Gastroesophageal sphincter (tissue), 4 donors: ENCODE data around the gene KLK11. TPM values are rescaled to one million over a fixed set of nuclear protein-coding genes. Genes with fewer than 3 reads are reported as not detected.
"Not testable (repeated sequence)": the region's sequence is repeated elsewhere in the genome, so short reads cannot be mapped to it uniquely, and the experiment has no call there.

Source experiments
- ATAC-seq: fragments of 150-250 bp; one replicate; pipeline ENCODE4 v1.9.1; 2016; ENCODE audit warnings: mild to moderate bottlenecking, moderate library complexity
- H3K27ac ChIP-seq, 4 donors: fragments of 200-600 bp; sonication (generic) in 3 of 4; 1 replicate in 3 of 4; 2 replicates in 1 of 4; pipeline ENCODE4 v1.5.1; 2016 to 2019
- H3K27me3 ChIP-seq: fragments of 200-600 bp; sonication (generic); one replicate; pipeline ENCODE4 v1.5.1; 2019
- H3K36me3 ChIP-seq, 2 donors: fragments of 200-600 bp; sonication (generic); one replicate each; pipeline ENCODE4 v1.5.1; 2019; ENCODE audit warnings: control low read depth in 1 of 2
- H3K4me1 ChIP-seq, 3 donors: fragments of 200-600 bp; sonication (generic); 1 replicate in 2 of 3; 2 replicates in 1 of 3; pipeline ENCODE4 v1.5.1; 2016 to 2019; ENCODE audit warnings: control low read depth in 2 of 3
- H3K4me3 ChIP-seq, 2 donors: fragments of 200-600 bp; sonication (generic); one replicate each; pipeline ENCODE4 v1.5.1; 2019; ENCODE audit warnings: mild to moderate bottlenecking in 1 of 2, moderate library complexity in 1 of 2
- H3K9me3 ChIP-seq, 3 donors: fragments of 200-600 bp; sonication (generic); one replicate each; pipeline ENCODE4 v1.5.1; 2017 to 2019; ENCODE audit warnings: control low read depth in 2 of 3
- EP300 ChIP-seq: sonication (generic); formaldehyde crosslinking; IDR thresholded peaks from one replicate; pipeline ENCODE4 v1.6.1; 2017; ENCODE audit warnings: antibody characterized with exemption, mild to moderate bottlenecking
- POLR2A ChIP-seq, 2 donors: fragments of 450-650 bp; IDR thresholded peaks; one replicate each; pipeline ENCODE4 v1.6.1; 2017; ENCODE audit warnings: antibody characterized with exemption in 2 of 2, mild to moderate bottlenecking in 2 of 2, moderate library complexity in 1 of 2
- POLR2AphosphoS5 ChIP-seq: sonication (generic); formaldehyde crosslinking; IDR thresholded peaks from one replicate; pipeline ENCODE4 v1.6.1; 2017; ENCODE audit warnings: antibody characterized with exemption
- WGBS, 2 donors: methylation state at CpG; one replicate each; pipeline ENCODE4 v1.1.5; 2018; ENCODE audit warnings: low coverage in 1 of 2; 5-methylcytosine and 5-hydroxymethylcytosine counted together
- total RNA-seq, 4 donors: library from RNA; depleted of rRNA; stranded (reverse); fragments of >200 nt; gene quantifications; one replicate each; pipeline ENCODE4 v1.1.0, GENCODE V29; 2016
- TF ChIP-seq, protein P1 (sequence below), 4 experiments: fragments of 200-600 bp in 2 of 4; fragments of 450-650 bp in 2 of 4; sonication (generic) in 1 of 4; IDR thresholded peaks; one replicate each; pipeline ENCODE4 v1.5.1; 2017 to 2019; ENCODE audit warnings: antibody characterized with exemption in 4 of 4, mild to moderate bottlenecking in 2 of 4, moderate library complexity in 2 of 4

Gene KLK11
- total RNA-seq, 4 donors from 2014 or later: 0.78 to 12.3 TPM; not detected in 2

DNA sequence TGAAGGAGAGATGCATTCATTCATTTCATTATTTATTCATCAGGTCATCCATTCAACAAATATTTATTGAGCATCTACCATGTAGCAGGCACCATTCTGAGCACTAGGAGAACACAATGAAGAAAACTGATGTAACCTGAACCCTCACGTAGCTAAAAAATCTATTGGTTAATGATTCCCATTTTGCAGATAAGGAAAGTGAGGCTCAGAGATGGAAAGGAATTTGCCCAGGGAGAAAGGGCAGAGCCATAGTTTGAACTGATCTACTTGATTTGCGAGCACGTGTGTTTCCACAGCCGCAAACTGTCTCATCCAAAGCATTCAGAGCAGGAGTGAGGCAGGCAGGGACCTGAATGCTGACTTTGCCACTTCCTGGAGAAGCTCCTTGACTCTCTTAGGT is 27.7 kb downstream of the KLK11 start:
- TF ChIP-seq EP300 (no peak), POLR2A (IDR thresholded peaks at IDR 0.05) (no peak), POLR2AphosphoS5 (no peak)
- TF ChIP-seq, protein P1, sequence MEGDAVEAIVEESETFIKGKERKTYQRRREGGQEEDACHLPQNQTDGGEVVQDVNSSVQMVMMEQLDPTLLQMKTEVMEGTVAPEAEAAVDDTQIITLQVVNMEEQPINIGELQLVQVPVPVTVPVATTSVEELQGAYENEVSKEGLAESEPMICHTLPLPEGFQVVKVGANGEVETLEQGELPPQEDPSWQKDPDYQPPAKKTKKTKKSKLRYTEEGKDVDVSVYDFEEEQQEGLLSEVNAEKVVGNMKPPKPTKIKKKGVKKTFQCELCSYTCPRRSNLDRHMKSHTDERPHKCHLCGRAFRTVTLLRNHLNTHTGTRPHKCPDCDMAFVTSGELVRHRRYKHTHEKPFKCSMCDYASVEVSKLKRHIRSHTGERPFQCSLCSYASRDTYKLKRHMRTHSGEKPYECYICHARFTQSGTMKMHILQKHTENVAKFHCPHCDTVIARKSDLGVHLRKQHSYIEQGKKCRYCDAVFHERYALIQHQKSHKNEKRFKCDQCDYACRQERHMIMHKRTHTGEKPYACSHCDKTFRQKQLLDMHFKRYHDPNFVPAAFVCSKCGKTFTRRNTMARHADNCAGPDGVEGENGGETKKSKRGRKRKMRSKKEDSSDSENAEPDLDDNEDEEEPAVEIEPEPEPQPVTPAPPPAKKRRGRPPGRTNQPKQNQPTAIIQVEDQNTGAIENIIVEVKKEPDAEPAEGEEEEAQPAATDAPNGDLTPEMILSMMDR (IDR thresholded peaks at IDR 0.05): no peak
- Histone ChIP-seq H3K27me3 (peaks cover 57% of the 10 kb centered on the region), H3K36me3 (no peaks in the 10 kb centered on the region), H3K4me1 (no peaks in the 10 kb centered on the region), H3K27ac (no peak overlapping the region), H3K4me3 (no peak overlapping the region), H3K9me3 (no peaks in the 10 kb centered on the region)
- WGBS, 2 donors: 17 to 68% methylated on average over 1 to 4 of the region's 4 CpGs
- no peak for ATAC-seq

DNA sequence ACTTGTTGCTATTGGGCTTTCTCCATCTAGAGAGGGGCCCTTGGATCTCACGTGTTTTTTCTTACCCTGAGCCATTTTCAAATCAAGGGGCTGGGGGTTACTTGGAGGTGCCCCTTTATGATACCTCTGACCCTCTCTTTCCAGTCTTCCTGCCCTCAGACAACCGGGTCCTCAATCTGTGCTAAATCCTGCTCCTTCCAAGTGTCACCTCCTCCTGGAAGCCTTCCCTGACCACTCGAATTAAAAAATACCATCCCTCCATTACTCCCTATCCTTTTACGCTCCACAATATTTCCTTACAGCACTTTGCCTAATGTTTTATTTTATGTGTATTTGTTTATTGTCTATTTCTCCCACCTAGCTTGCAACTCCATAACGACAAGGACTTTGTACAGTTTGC is 28.4 kb downstream of the KLK11 start:
- no peak for ATAC-seq
- Histone ChIP-seq H3K36me3 (no peaks in the 10 kb centered on the region), H3K4me3 (no peak overlapping the region), H3K4me1 (no peaks in the 10 kb centered on the region), H3K27ac (no peak overlapping the region), H3K9me3 (no peaks in the 10 kb centered on the region), H3K27me3 (peaks cover 51% of the 10 kb centered on the region)
- WGBS, 2 donors: 42 to 54% methylated on average over 5 of the region's 5 CpGs
- TF ChIP-seq EP300 (no peak), POLR2A (IDR thresholded peaks at IDR 0.05) (no peak), POLR2AphosphoS5 (no peak)
- TF ChIP-seq, protein P1 (IDR thresholded peaks at IDR 0.05): no peak

DNA sequence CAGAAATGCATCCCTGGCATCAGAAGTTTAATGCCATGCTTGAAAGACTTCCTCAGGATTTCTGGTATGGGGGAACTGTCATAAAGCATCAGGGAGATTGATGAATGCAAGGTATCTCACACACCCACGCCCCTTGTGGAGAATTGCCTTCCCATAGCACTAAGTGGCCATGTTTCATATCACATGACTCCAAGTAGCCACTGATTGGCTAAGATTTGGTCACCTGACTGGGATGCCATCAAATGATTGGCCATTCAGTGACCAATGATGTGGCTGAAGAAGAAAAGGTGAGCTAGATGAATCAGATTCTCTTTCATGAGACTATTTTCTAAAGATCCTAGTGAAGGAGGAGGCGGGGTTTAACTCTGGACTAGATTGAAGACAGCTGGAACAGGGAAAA is 32.3 kb downstream of the KLK11 start:
- Histone ChIP-seq H3K27ac (no peak overlapping the region), H3K4me1 (no peaks in the 10 kb centered on the region), H3K9me3 (no peaks in the 10 kb centered on the region), H3K27me3 (peaks cover 32% of the 10 kb centered on the region), H3K4me3 (no peak overlapping the region), H3K36me3 (no peaks in the 10 kb centered on the region)
- TF ChIP-seq POLR2A (IDR thresholded peaks at IDR 0.05) (no peak), POLR2AphosphoS5 (no peak), EP300 (no peak)
- TF ChIP-seq, protein P1 (IDR thresholded peaks at IDR 0.05): no peak
- 89 to 100% methylated on average over 1 of the region's 2 CpGs for WGBS, 2 donors
- no peak for ATAC-seq

DNA sequence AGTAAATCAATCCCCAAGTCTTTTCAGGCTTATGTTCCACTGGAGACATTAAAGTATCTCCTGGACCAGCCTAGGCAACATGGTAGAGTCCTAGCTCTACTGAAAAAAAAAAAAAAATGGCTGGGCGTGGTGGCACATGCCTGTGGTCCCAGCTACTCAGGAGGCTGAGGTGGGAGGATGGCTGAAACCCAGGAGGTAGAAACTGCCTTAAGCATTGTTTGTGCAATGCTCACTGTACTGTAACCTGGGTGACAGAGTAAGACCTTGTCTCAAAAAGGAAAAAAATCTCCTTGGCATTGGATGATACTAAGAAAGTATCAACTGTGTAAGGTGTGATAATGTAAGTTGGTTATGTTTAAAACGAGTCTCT is 33.8 kb downstream of the KLK11 start:
- Histone ChIP-seq H3K27ac (no peak overlapping the region), H3K4me3 (no peak overlapping the region)

DNA sequence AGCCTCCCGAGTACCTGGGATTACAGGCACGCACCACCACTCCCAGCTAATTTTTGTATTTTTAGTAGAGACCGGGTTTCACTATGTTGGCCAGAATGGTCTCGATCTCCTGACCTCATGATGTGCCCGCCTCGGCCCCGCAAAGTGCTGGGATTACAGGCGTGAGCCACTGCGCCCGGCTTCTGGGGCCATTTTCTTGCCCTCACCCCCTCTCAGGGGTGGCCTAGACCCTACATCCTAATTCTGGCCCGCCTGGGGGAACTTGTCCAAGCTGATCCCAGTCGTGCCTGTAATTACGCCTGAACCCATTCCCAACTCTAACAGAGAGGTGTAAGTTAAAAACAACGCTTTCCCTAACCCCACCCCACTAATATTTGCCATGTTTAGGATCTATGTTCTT is 42.0 kb downstream of the KLK11 start:
- ATAC-seq, H3K4me1 ChIP-seq, H3K36me3 ChIP-seq, H3K27ac ChIP-seq, H3K4me3 ChIP-seq, H3K9me3 ChIP-seq: not testable (repeated sequence)
- WGBS, 2 donors: 79 to 83% methylated on average over 6 to 7 of the region's 14 CpGs
- H3K27me3 ChIP-seq: peaks cover 82% of the 10 kb centered on the region

More for the DNA sequence above, 33.8 kb downstream of the KLK11 start:
- H3K27me3 ChIP-seq: peaks cover 31% of the 10 kb centered on the region
- no peaks in the 10 kb centered on the region for H3K36me3 ChIP-seq
- no peak for TF ChIP-seq POLR2AphosphoS5
- TF ChIP-seq, protein P1 (IDR thresholded peaks at IDR 0.05): no peak
- no peak for TF ChIP-seq EP300
- TF ChIP-seq POLR2A (IDR thresholded peaks at IDR 0.05): no peak
- 53 to 60% methylated on average over 2 of the region's 2 CpGs for WGBS, 2 donors
- no peaks in the 10 kb centered on the region for H3K9me3 ChIP-seq
- no peak for ATAC-seq
- H3K4me1 ChIP-seq: no peaks in the 10 kb centered on the region
